Smooth muscle cell (in vitro differentiated cells): ENCODE results near the gene ANKRD2. TPM values are rescaled to one million over a fixed set of nuclear protein-coding genes. Genes with fewer than 3 reads are reported as not detected.
A peak's percentile ranks its signal among the peaks of the same experiment; 100 is the strongest.
"Not testable (repeated sequence)": the region's sequence is repeated elsewhere in the genome, so short reads cannot be mapped to it uniquely, and the experiment has no call there.

ENCODE experiments used
- DNase-seq: peaks from one replicate; lab custom pipeline; 2025; ENCODE audit not compliant: unreplicated experiment; lab: John Stamatoyannopoulos, UW
- H2AFZ ChIP-seq: fragments of 200-600 bp; sonication (generic); 2 replicates; pipeline ENCODE4 v1.6.0; 2016; ENCODE audit warnings: antibody characterized with exemption, low read depth, mild to moderate bottlenecking
- H3F3A ChIP-seq: fragments of 200-600 bp; sonication (generic); 2 replicates; pipeline ENCODE4 v1.6.0; 2017; ENCODE audit warnings: antibody characterized with exemption, low read depth
- H3K27ac ChIP-seq: fragments of 200-600 bp; sonication (generic); 2 replicates; pipeline ENCODE4 v1.5.1; 2016; ENCODE audit warnings: low read depth, mild to moderate bottlenecking
- H3K27me3 ChIP-seq: fragments of 200-600 bp; sonication (generic); 2 replicates; pipeline ENCODE4 v1.6.1; 2016; ENCODE audit warnings: low read depth, mild to moderate bottlenecking
- H3K36me3 ChIP-seq: fragments of 200-600 bp; sonication (generic); 2 replicates; pipeline ENCODE4 v1.5.1; 2016; ENCODE audit warnings: low read depth
- H3K4me1 ChIP-seq: fragments of 200-600 bp; sonication (generic); 2 replicates; pipeline ENCODE4 v1.5.1; 2016; ENCODE audit warnings: low read depth
- H3K4me2 ChIP-seq: fragments of 200-600 bp; sonication (generic); 2 replicates; pipeline ENCODE4 v1.6.0; 2016; ENCODE audit warnings: mild to moderate bottlenecking
- H3K4me3 ChIP-seq: fragments of 200-600 bp; sonication (generic); 2 replicates; pipeline ENCODE4 v1.5.1; 2016; ENCODE audit warnings: mild to moderate bottlenecking
- H3K79me2 ChIP-seq: fragments of 200-600 bp; sonication (generic); 2 replicates; pipeline ENCODE4 v1.6.0; 2016; ENCODE audit warnings: low read depth, mild to moderate bottlenecking
- H3K9ac ChIP-seq: fragments of 200-600 bp; sonication (generic); 2 replicates; pipeline ENCODE4 v1.6.0; 2016; ENCODE audit warnings: low read depth
- H3K9me3 ChIP-seq: fragments of 200-600 bp; sonication (generic); replicated peaks from 2 replicates; pipeline ENCODE4 v1.5.1; 2016; ENCODE audit warnings: low read depth
- H4K20me1 ChIP-seq: fragments of 200-600 bp; sonication (generic); 2 replicates; pipeline ENCODE4 v1.6.0; 2016; ENCODE audit warnings: low read depth
- WGBS: methylation state at CpG from one replicate; pipeline ENCODE4 v1.1.7; 2016; ENCODE audit warnings: low lambda C conversion rate; 5-methylcytosine and 5-hydroxymethylcytosine counted together
- polyA plus RNA-seq: library from polyadenylated mRNA; unstranded; fragments of >200 nt; fragmentation: Nextera tagmentation; extraction: Ambion mirVana; gene quantifications from 2 replicates; pipeline ENCODE4 v1.2.1, GENCODE V29; 2016
- total RNA-seq: library from RNA; depleted of rRNA; stranded (reverse); fragments of >200 nt; gene quantifications from 2 replicates; pipeline ENCODE4 v1.2.3, GENCODE V29; 2014
- TF ChIP-seq, protein P1 (sequence below): fragments of 200-600 bp; sonication (generic); IDR thresholded peaks from 2 replicates; pipeline ENCODE4 v1.5.1; 2017; ENCODE audit warnings: borderline replicate concordance, mild to moderate bottlenecking, antibody characterized with exemption; ENCODE audit not compliant: insufficient read depth, poor library complexity, severe bottlenecking

The ANKRD2 gene
- total and polyA plus RNA-seq, 2 experiments from 2014 or later, result 0.30 TPM; not detected in 1

- H3K27me3 ChIP-seq, DNase-seq, H2AFZ ChIP-seq, H3K4me3 ChIP-seq, H3K36me3 ChIP-seq, H3K9ac ChIP-seq, H3F3A ChIP-seq, H3K9me3 ChIP-seq, H3K4me1 ChIP-seq: not testable (repeated sequence)
- peaks cover 18% of the 10 kb centered on the region for H4K20me1 ChIP-seq
- peaks cover 33% of the 10 kb centered on the region for H3K79me2 ChIP-seq
- 96% methylated on average over 12 of the region's 12 CpGs for WGBS
- H3K27ac ChIP-seq, result peak overlapping the region; percentile 38
- H3K4me2 ChIP-seq, result peak overlapping the region; percentile 48
These were observed 11.0 kb upstream of the ANKRD2 start for GRCh38 chr10:97561386-97562077.

GRCh38 chr10:97562329-97562728, 10.2 kb upstream of the ANKRD2 start:
- H3K36me3 ChIP-seq, H3K4me3 ChIP-seq, H3K4me2 ChIP-seq, H2AFZ ChIP-seq, H3K9me3 ChIP-seq, H3K27me3 ChIP-seq, DNase-seq, H3K4me1 ChIP-seq, H3K9ac ChIP-seq, H3F3A ChIP-seq, H3K27ac ChIP-seq: not testable (repeated sequence)
- Histone ChIP-seq H4K20me1 (peaks cover 23% of the 10 kb centered on the region), H3K79me2 (peaks cover 38% of the 10 kb centered on the region)
- over 99% methylated on average over 5 of the region's 5 CpGs for WGBS

DNA sequence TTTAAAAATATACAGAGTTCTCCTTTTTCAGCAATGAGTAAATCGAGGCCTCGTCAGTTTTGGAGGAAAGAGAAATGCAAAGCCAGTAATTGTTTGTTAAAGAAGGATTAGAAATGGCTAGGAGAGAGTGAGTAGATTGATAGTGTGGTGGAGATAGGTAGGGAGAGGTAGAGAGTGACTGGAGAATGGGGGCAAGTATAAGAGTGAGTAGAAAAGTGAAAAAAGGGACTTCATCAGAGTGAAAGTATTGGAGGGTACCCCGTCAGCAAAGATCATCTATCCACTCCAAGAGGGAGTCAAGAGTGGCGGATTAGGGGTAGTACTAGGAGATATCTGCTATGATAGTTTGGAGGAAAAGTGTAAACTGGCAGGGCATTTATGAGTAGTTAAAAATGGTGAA, 9.2 kb upstream of the ANKRD2 start:
- Histone ChIP-seq H3K79me2 (peaks cover 38% of the 10 kb centered on the region), H3K4me2 (no peak overlapping the region), H3K4me3 (no peak overlapping the region), H3K4me1 (no peaks in the 10 kb centered on the region), H2AFZ (no peak overlapping the region), H3K27me3 (no peaks in the 10 kb centered on the region), H3K9me3 (no peaks in the 10 kb centered on the region), H3K36me3 (no peaks in the 10 kb centered on the region), H4K20me1 (peaks cover 23% of the 10 kb centered on the region), H3K27ac (no peak overlapping the region), H3K9ac (no peak overlapping the region), H3F3A (no peaks in the 10 kb centered on the region)
- WGBS, result 98% methylated on average over 4 of the region's 4 CpGs
- TF ChIP-seq, protein P1, sequence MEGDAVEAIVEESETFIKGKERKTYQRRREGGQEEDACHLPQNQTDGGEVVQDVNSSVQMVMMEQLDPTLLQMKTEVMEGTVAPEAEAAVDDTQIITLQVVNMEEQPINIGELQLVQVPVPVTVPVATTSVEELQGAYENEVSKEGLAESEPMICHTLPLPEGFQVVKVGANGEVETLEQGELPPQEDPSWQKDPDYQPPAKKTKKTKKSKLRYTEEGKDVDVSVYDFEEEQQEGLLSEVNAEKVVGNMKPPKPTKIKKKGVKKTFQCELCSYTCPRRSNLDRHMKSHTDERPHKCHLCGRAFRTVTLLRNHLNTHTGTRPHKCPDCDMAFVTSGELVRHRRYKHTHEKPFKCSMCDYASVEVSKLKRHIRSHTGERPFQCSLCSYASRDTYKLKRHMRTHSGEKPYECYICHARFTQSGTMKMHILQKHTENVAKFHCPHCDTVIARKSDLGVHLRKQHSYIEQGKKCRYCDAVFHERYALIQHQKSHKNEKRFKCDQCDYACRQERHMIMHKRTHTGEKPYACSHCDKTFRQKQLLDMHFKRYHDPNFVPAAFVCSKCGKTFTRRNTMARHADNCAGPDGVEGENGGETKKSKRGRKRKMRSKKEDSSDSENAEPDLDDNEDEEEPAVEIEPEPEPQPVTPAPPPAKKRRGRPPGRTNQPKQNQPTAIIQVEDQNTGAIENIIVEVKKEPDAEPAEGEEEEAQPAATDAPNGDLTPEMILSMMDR, result no peak
- no peak for DNase-seq

GRCh38 chr10:97564776-97565175, 7.8 kb upstream of the ANKRD2 start:
- Histone ChIP-seq H3F3A (no peaks in the 10 kb centered on the region), H3K9me3 (no peaks in the 10 kb centered on the region), H3K79me2 (peaks cover 31% of the 10 kb centered on the region), H3K36me3 (no peaks in the 10 kb centered on the region), H4K20me1 (peaks cover 23% of the 10 kb centered on the region), H3K27me3 (no peaks in the 10 kb centered on the region), H3K4me2 (no peak overlapping the region), H3K27ac (no peak overlapping the region), H2AFZ (no peak overlapping the region), H3K9ac (no peak overlapping the region), H3K4me3 (no peak overlapping the region), H3K4me1 (no peaks in the 10 kb centered on the region)
- 88% methylated on average over 4 of the region's 4 CpGs for WGBS
- TF ChIP-seq, protein P1, result no peak
- no peak for DNase-seq
